Kidney (tissue), 14 donors: ENCODE results near the gene MT4. TPM values are rescaled to one million over a fixed set of nuclear protein-coding genes. Genes with fewer than 3 reads are reported as not detected.

ENCODE experiments used
- DNase-seq, 5 donors: peaks; one replicate each; pipeline ENCODE4 v3.0.0-alpha.2; 2013 to 2020
- FAIRE-seq: peaks from 2 replicates; lab custom pipeline; 2012; peaks lifted over from hg19 to GRCh38; lab: Jason Lieb, UNC
- H3K27ac ChIP-seq, 2 donors: one replicate each; pipeline ENCODE4 v1.7.0; 2013; ENCODE audit warnings: low read depth in 2 of 2, low read length in 2 of 2, inconsistent platforms in 1 of 2
- H3K27me3 ChIP-seq: one replicate; pipeline ENCODE4 v1.7.1; 2013; ENCODE audit warnings: low read length, inconsistent platforms; ENCODE audit not compliant: control insufficient read depth, insufficient read depth
- H3K36me3 ChIP-seq, 3 donors: one replicate each; pipeline versions ENCODE4 v1.7.0 to v1.7.1; 2013; ENCODE audit warnings: low read length in 3 of 3, control low read depth in 1 of 3, inconsistent platforms in 1 of 3; ENCODE audit not compliant: insufficient read depth in 3 of 3, control insufficient read depth in 2 of 3
- H3K4me1 ChIP-seq, 3 donors: one replicate each; pipeline versions ENCODE4 v1.7.0 to v1.7.1; 2013; ENCODE audit warnings: low read length in 3 of 3, inconsistent platforms in 1 of 3, low read depth in 1 of 3; ENCODE audit not compliant: control insufficient read depth in 2 of 3, insufficient read depth in 2 of 3
- H3K4me3 ChIP-seq, 3 donors: one replicate each; pipeline versions ENCODE4 v1.7.0 to v1.8.1; 2013; ENCODE audit warnings: low read length in 3 of 3, control low read depth in 1 of 3, inconsistent platforms in 1 of 3
- H3K9ac ChIP-seq, 3 donors: one replicate each; pipeline versions ENCODE4 v1.7.0 to v1.7.1; 2013; ENCODE audit warnings: low read length in 3 of 3, control low read depth in 1 of 3, inconsistent platforms in 1 of 3
- H3K9me3 ChIP-seq, 3 donors: one replicate each; pipeline versions ENCODE4 v1.7.0 to v1.7.1; 2013; ENCODE audit warnings: low read length in 3 of 3, control low read depth in 1 of 3, inconsistent platforms in 1 of 3; ENCODE audit not compliant: control insufficient read depth in 2 of 3, insufficient read depth in 1 of 3
- CTCF ChIP-seq: IDR thresholded peaks from 3 replicates; pipeline ENCODE4 v1.5.1; 2012; ENCODE audit warnings: mild to moderate bottlenecking, moderate library complexity, borderline replicate concordance; ENCODE audit not compliant: insufficient read depth; ENCODE audit errors: extremely low read depth
- intact Hi-C: fragments of 100-400 bp; cut with DNase I; formaldehyde crosslinking; loops from one replicate; pipeline ENCODE4 v1.11.1; 2022
- polyA plus RNA-seq: library from polyadenylated mRNA; stranded (reverse); fragments of 350-450 nt; fragmentation: Illumina TruSeq; extraction: RNeasy Lipid Tissue Mini Kit (QIAGEN cat#74804); gene quantifications from one replicate; pipeline ENCODE4 v1.2.3, GENCODE V29; 2014; ENCODE audit warnings: low read depth, low replicate concordance; ENCODE audit not compliant: insufficient read depth
- total RNA-seq: library from RNA; stranded (reverse); fragmentation: NEBNext Ultra II Directional; extraction: Animal tissue kit (Norgen Biotek cat#: 25700); gene quantifications from one replicate; pipeline ENCODE4 v1.2.1, GENCODE V29; 2021
- donor health status: control.
- donor health status: control.
- donor health status: control.
- donor health status: control.
- donor health status: control.
- donor health status: DM: yes; HTN: yes; CAD: no.
- donor health status: Normal renal cell carcinoma (clear cell type).

The MT4 gene
- total and polyA plus RNA-seq, 2 donors from 2014 or later, result not detected

- no peak overlapping the region for H3K27ac ChIP-seq
- H3K4me1 ChIP-seq, result no peaks in the 10 kb centered on the region
- FAIRE-seq (no peak), DNase-seq (no peak)
- no peaks in the 10 kb centered on the region for H3K27me3 ChIP-seq
- no peaks in the 10 kb centered on the region for H3K36me3 ChIP-seq
- intact Hi-C loops, result no loop called here
- no peak overlapping the region for H3K4me3 ChIP-seq
- H3K9ac ChIP-seq, result no peak overlapping the region
- no peak for TF ChIP-seq CTCF
- no peaks in the 10 kb centered on the region for H3K9me3 ChIP-seq
Measured at GRCh38 chr16:56558024-56558747, 6.7 kb upstream of the MT4 start.

GRCh38 chr16:56559109-56559508 is 5.8 kb upstream of the MT4 start:
- no peaks in the 10 kb centered on the region for H3K27me3 ChIP-seq

GRCh38 chr16:56560447-56560846 is 4.4 kb upstream of the MT4 start:
- H3K27ac ChIP-seq, result no peak overlapping the region
- H3K9ac ChIP-seq, result no peak overlapping the region
- H3K9me3 ChIP-seq, result no peaks in the 10 kb centered on the region
- no peaks in the 10 kb centered on the region for H3K36me3 ChIP-seq
- intact Hi-C loops, result no loop called here
- no peaks in the 10 kb centered on the region for H3K4me1 ChIP-seq
- H3K4me3 ChIP-seq, result no peak overlapping the region
- FAIRE-seq (no peak), DNase-seq (no peak)
- no peaks in the 10 kb centered on the region for H3K27me3 ChIP-seq
- TF ChIP-seq CTCF, result no peak

More at GRCh38 chr16:56559109-56559508, 5.8 kb upstream of the MT4 start:
- no peaks in the 10 kb centered on the region for H3K4me1 ChIP-seq
- H3K4me3 ChIP-seq, result no peak overlapping the region
- FAIRE-seq (no peak), DNase-seq (no peak)
- TF ChIP-seq CTCF, result no peak
- H3K9ac ChIP-seq, result no peak overlapping the region
- no peaks in the 10 kb centered on the region for H3K9me3 ChIP-seq
- H3K36me3 ChIP-seq, result no peaks in the 10 kb centered on the region
- intact Hi-C loops, result no loop called here
- H3K27ac ChIP-seq, result no peak overlapping the region
